Activated naive CD4-positive, alpha-beta T cell treated with anti-CD3 and anti-CD28 coated beads for 36 hours (primary cell): ENCODE data around the gene KAZN. TPM values are rescaled to one million over a fixed set of nuclear protein-coding genes. Genes with fewer than 3 reads are reported as not detected.

Experiments
- CTCF ChIA-PET: fragments of 350-600 bp; sonication (Branson Sonifier 250); formaldehyde crosslinking; loops from one replicate; lab custom pipeline; 2021; ENCODE audit warnings: antibody characterized with exemption; lab: Charles Lee
- DNase-seq: peaks from one replicate; pipeline ENCODE4 v3.0.0-alpha.2; 2020
- H3K27ac Mint-ChIP-seq: one replicate; pipeline ENCODE4 v1.8.0; 2021; ENCODE audit warnings: mild to moderate bottlenecking, mixed read lengths
- H3K27me3 Mint-ChIP-seq: one replicate; pipeline ENCODE4 v1.8.0; 2021; ENCODE audit warnings: low read depth, mixed read lengths
- H3K36me3 Mint-ChIP-seq: one replicate; pipeline ENCODE4 v1.8.0; 2021; ENCODE audit warnings: low read depth, mixed read lengths
- H3K4me1 Mint-ChIP-seq: one replicate; pipeline ENCODE4 v1.8.0; 2021; ENCODE audit warnings: low read depth, mixed read lengths
- H3K4me3 Mint-ChIP-seq: one replicate; pipeline ENCODE4 v1.8.0; 2021; ENCODE audit warnings: mild to moderate bottlenecking, moderate library complexity, mixed read lengths
- H3K9me3 Mint-ChIP-seq: one replicate; pipeline ENCODE4 v1.8.0; 2021; ENCODE audit warnings: mixed read lengths
- intact Hi-C: fragments of 100-400 bp; cut with micrococcal nuclease; formaldehyde crosslinking; loops from one replicate; pipeline ENCODE4 v1.15.1; 2023
- total RNA-seq, 2 experiments: library from RNA; stranded (reverse); gene quantifications; one replicate each; pipeline ENCODE4 v1.2.3, GENCODE V29; 2021

The KAZN gene
- total RNA-seq, 2 experiments from 2014 or later, result 0.55 to 0.59 TPM

GRCh38 chr1:14624941-14625340 lies 26.5 kb downstream of the KAZN start:
- no peak for DNase-seq
- Mint-ChIP-seq H3K4me3 (no peak overlapping the region), H3K9me3 (peaks cover 6% of the 10 kb centered on the region), H3K27me3 (peaks cover 4% of the 10 kb centered on the region), H3K4me1 (no peaks in the 10 kb centered on the region), H3K36me3 (no peaks in the 10 kb centered on the region), H3K27ac (no peak overlapping the region)
- CTCF ChIA-PET, result no interaction called here
- intact Hi-C loops, result no loop called here

- DNase-seq, result no peak
- Mint-ChIP-seq H3K4me3 (no peak overlapping the region), H3K36me3 (no peaks in the 10 kb centered on the region), H3K27me3 (peaks cover 4% of the 10 kb centered on the region), H3K4me1 (no peaks in the 10 kb centered on the region), H3K27ac (no peak overlapping the region), H3K9me3 (peaks cover 6% of the 10 kb centered on the region)
- intact Hi-C loops, result no loop called here
- CTCF ChIA-PET, result no interaction called here
Measured at GRCh38 chr1:14625572-14625971, 27.1 kb downstream of the KAZN start.

GRCh38 chr1:14625996-14626395 lies 27.5 kb downstream of the KAZN start:
- Mint-ChIP-seq H3K27me3 (peaks cover 4% of the 10 kb centered on the region), H3K9me3 (peaks cover 6% of the 10 kb centered on the region), H3K27ac (no peak overlapping the region), H3K36me3 (no peaks in the 10 kb centered on the region), H3K4me3 (no peak overlapping the region), H3K4me1 (no peaks in the 10 kb centered on the region)
- CTCF ChIA-PET, result no interaction called here
- intact Hi-C loops, result no loop called here
- DNase-seq, result no peak

GRCh38 chr1:14626869-14627607 lies 28.6 kb downstream of the KAZN start:
- intact Hi-C loops, result no loop called here
- Mint-ChIP-seq H3K36me3 (no peaks in the 10 kb centered on the region), H3K4me3 (no peak overlapping the region), H3K4me1 (no peaks in the 10 kb centered on the region), H3K27me3 (peaks cover 4% of the 10 kb centered on the region), H3K9me3 (peaks cover 4% of the 10 kb centered on the region), H3K27ac (no peak overlapping the region)
- DNase-seq, result no peak
- CTCF ChIA-PET, result no interaction called here

GRCh38 chr1:14627608-14628489 lies 29.4 kb downstream of the KAZN start:
- intact Hi-C loops, result no loop called here
- CTCF ChIA-PET, result no interaction called here
- peaks cover 4% of the 10 kb centered on the region for H3K9me3 Mint-ChIP-seq
- no peak overlapping the region for H3K27ac Mint-ChIP-seq
- H3K4me3 Mint-ChIP-seq, result no peak overlapping the region
- peaks cover 4% of the 10 kb centered on the region for H3K27me3 Mint-ChIP-seq
- H3K4me1 Mint-ChIP-seq, result no peaks in the 10 kb centered on the region
- no peak for DNase-seq
- no peaks in the 10 kb centered on the region for H3K36me3 Mint-ChIP-seq

GRCh38 chr1:14629363-14630014 lies 31.0 kb downstream of the KAZN start:
- no peaks in the 10 kb centered on the region for H3K9me3 Mint-ChIP-seq
- intact Hi-C loops, result no loop called here
- H3K4me3 Mint-ChIP-seq, result no peak overlapping the region
- DNase-seq, result no peak
- no peaks in the 10 kb centered on the region for H3K4me1 Mint-ChIP-seq
- CTCF ChIA-PET, result no interaction called here
- H3K36me3 Mint-ChIP-seq, result no peaks in the 10 kb centered on the region
- no peaks in the 10 kb centered on the region for H3K27me3 Mint-ChIP-seq
- no peak overlapping the region for H3K27ac Mint-ChIP-seq

- intact Hi-C loops, result no loop called here
Measured at GRCh38 chr1:14630986-14631385, 32.5 kb downstream of the KAZN start.

GRCh38 chr1:14631421-14631820 lies 32.9 kb downstream of the KAZN start:
- Mint-ChIP-seq H3K4me1 (no peaks in the 10 kb centered on the region), H3K27me3 (no peaks in the 10 kb centered on the region), H3K36me3 (no peaks in the 10 kb centered on the region), H3K4me3 (no peak overlapping the region), H3K27ac (no peak overlapping the region), H3K9me3 (no peaks in the 10 kb centered on the region)
- CTCF ChIA-PET, result no interaction called here
- no peak for DNase-seq
- intact Hi-C loops, result no loop called here

More at GRCh38 chr1:14630986-14631385, 32.5 kb downstream of the KAZN start:
- no peak for DNase-seq
- no peaks in the 10 kb centered on the region for H3K36me3 Mint-ChIP-seq
- H3K9me3 Mint-ChIP-seq, result no peaks in the 10 kb centered on the region
- H3K4me3 Mint-ChIP-seq, result no peak overlapping the region
- H3K27me3 Mint-ChIP-seq, result no peaks in the 10 kb centered on the region
- CTCF ChIA-PET, result no interaction called here
- no peak overlapping the region for H3K27ac Mint-ChIP-seq
- H3K4me1 Mint-ChIP-seq, result no peaks in the 10 kb centered on the region

GRCh38 chr1:14634486-14634885 lies 36.0 kb downstream of the KAZN start:
- Mint-ChIP-seq H3K4me1 (no peaks in the 10 kb centered on the region), H3K36me3 (no peaks in the 10 kb centered on the region), H3K27me3 (peaks cover 3% of the 10 kb centered on the region), H3K4me3 (no peak overlapping the region), H3K9me3 (no peaks in the 10 kb centered on the region), H3K27ac (no peak overlapping the region)
- intact Hi-C loops, result no loop called here
- CTCF ChIA-PET, result interaction anchor here (0.6 kb wide), 1 partner anchor 25 kb away, joined by 3 read pairs; no protein-coding TSS in a partner anchor
- DNase-seq, result no peak

GRCh38 chr1:14635421-14635820 lies 36.9 kb downstream of the KAZN start:
- CTCF ChIA-PET, result no interaction called here
- Mint-ChIP-seq H3K36me3 (no peaks in the 10 kb centered on the region), H3K27ac (no peak overlapping the region), H3K4me1 (no peaks in the 10 kb centered on the region), H3K9me3 (no peaks in the 10 kb centered on the region), H3K27me3 (peaks cover 3% of the 10 kb centered on the region), H3K4me3 (no peak overlapping the region)
- DNase-seq, result no peak
- intact Hi-C loops, result no loop called here

GRCh38 chr1:14636897-14637632 lies 38.6 kb downstream of the KAZN start:
- Mint-ChIP-seq H3K4me3 (no peak overlapping the region), H3K27me3 (peaks cover 3% of the 10 kb centered on the region), H3K36me3 (no peaks in the 10 kb centered on the region), H3K4me1 (no peaks in the 10 kb centered on the region), H3K9me3 (peaks cover 4% of the 10 kb centered on the region), H3K27ac (no peak overlapping the region)
- CTCF ChIA-PET, result no interaction called here
- intact Hi-C loops, result no loop called here
- no peak for DNase-seq
